GM19351 (cell line): Measurements from ENCODE around the gene ACYP2.
A peak's percentile ranks its signal among the peaks of the same experiment; 100 is the strongest.
"Not testable (repeated sequence)": the region's sequence is repeated elsewhere in the genome, so short reads cannot be mapped to it uniquely, and the experiment has no call there.

ENCODE experiments used
- ATAC-seq: cut with Tn5 transposase; IDR thresholded peaks from one replicate; pipeline ENCODE4 v1.9.1; 2021; ENCODE audit warnings: mild to moderate bottlenecking, moderate library complexity; ENCODE audit not compliant: unreplicated experiment

Gene ACYP2

GRCh38 chr2:54115284-54116137 lies at the start of gene ACYP2:
Gene ACYP2 (plus strand): TSS chr2:54115615.
- peak; percentile 80 for ATAC-seq

- ATAC-seq, result no peak
Measured at GRCh38 chr2:54065891-54066290, 49.5 kb upstream of the ACYP2 start.

GRCh38 chr2:54067851-54068375 lies 47.5 kb upstream of the ACYP2 start:
- ATAC-seq, result no peak

GRCh38 chr2:54072483-54072882 lies 42.9 kb upstream of the ACYP2 start:
- not testable (repeated sequence) for ATAC-seq

GRCh38 chr2:54073796-54074195 lies 41.6 kb upstream of the ACYP2 start:
- peak; percentile 73 for ATAC-seq

GRCh38 chr2:54074606-54075341 lies 40.6 kb upstream of the ACYP2 start:
- peak; percentile 48 for ATAC-seq

GRCh38 chr2:54076586-54076985 lies 38.8 kb upstream of the ACYP2 start:
- no peak for ATAC-seq

- no peak for ATAC-seq
Measured at GRCh38 chr2:54077088-54077900, 38.1 kb upstream of the ACYP2 start.

GRCh38 chr2:54079331-54079730 lies 36.1 kb upstream of the ACYP2 start:
- no peak for ATAC-seq

- peak; percentile 95 for ATAC-seq
Measured at GRCh38 chr2:54081574-54081973, 33.8 kb upstream of the ACYP2 start.

- ATAC-seq, result no peak
Measured at GRCh38 chr2:54083021-54083420, 32.4 kb upstream of the ACYP2 start.

- ATAC-seq, result no peak
Measured at GRCh38 chr2:54083445-54083844, 32.0 kb upstream of the ACYP2 start.

- no peak for ATAC-seq
Measured at GRCh38 chr2:54084600-54084999, 30.8 kb upstream of the ACYP2 start.

- no peak for ATAC-seq
Measured at GRCh38 chr2:54085069-54085468, 30.3 kb upstream of the ACYP2 start.

GRCh38 chr2:54086157-54086556 lies 29.3 kb upstream of the ACYP2 start:
- no peak for ATAC-seq

GRCh38 chr2:54088191-54088634 lies 27.2 kb upstream of the ACYP2 start:
- ATAC-seq, result no peak

GRCh38 chr2:54088719-54089118 lies 26.7 kb upstream of the ACYP2 start:
- no peak for ATAC-seq

GRCh38 chr2:54090521-54091117 lies 24.8 kb upstream of the ACYP2 start:
- no peak for ATAC-seq

GRCh38 chr2:54092940-54093339 lies 22.5 kb upstream of the ACYP2 start:
- peak; percentile 60 for ATAC-seq

GRCh38 chr2:54095406-54095805 lies 20.0 kb upstream of the ACYP2 start:
- ATAC-seq, result not testable (repeated sequence)
